HL-60 (cell line): ENCODE results near the gene FAM107B.

Source experiments
- DNase-seq, 2 experiments: peaks; one replicate each; pipeline ENCODE4 v3.0.0-alpha.2; 2010 to 2020; ENCODE audit warnings: low read depth in 1 of 2, low spot score in 1 of 2
- H3K27ac ChIP-seq: fragments of 250-450 bp; sonication (Bioruptor Pico); replicated peaks from 2 replicates; pipeline ENCODE4 v1.5.1; 2020; ENCODE audit warnings: mild to moderate bottlenecking, moderate library complexity
- H3K27me3 ChIP-seq: fragments of 250-450 bp; sonication (Bioruptor Pico); 2 replicates; pipeline ENCODE4 v1.5.1; 2021; ENCODE audit warnings: mild to moderate bottlenecking, moderate library complexity; ENCODE audit not compliant: insufficient read depth, poor library complexity, severe bottlenecking
- H3K4me3 ChIP-seq: replicated peaks from 2 replicates; pipeline ENCODE4 v1.5.1; 2011; ENCODE audit warnings: mild to moderate bottlenecking, control low read depth, low read length; ENCODE audit not compliant: insufficient read depth
- GABPA ChIP-seq: IDR thresholded peaks from 2 replicates; pipeline ENCODE4 v1.6.1; 2012; ENCODE audit warnings: low read depth
- POLR2AphosphoS5 ChIP-seq: IDR thresholded peaks from 2 replicates; pipeline ENCODE4 v1.6.1; 2012; ENCODE audit warnings: low read depth
- SPI1 ChIP-seq: IDR thresholded peaks from 2 replicates; pipeline ENCODE4 v1.6.1; 2012; ENCODE audit warnings: low read depth, mild to moderate bottlenecking, borderline replicate concordance
- TF ChIP-seq, protein P1 (sequence below): IDR thresholded peaks from one replicate; pipeline ENCODE4 v1.5.1; 2011; ENCODE audit warnings: low read length, control low read depth, inconsistent platforms; ENCODE audit not compliant: insufficient read depth
- TF ChIP-seq, protein P2 (sequence below): IDR thresholded peaks from 2 replicates; pipeline ENCODE4 v1.6.1; 2012; ENCODE audit warnings: low read depth; ENCODE audit not compliant: insufficient replicate concordance

The FAM107B gene

DNA sequence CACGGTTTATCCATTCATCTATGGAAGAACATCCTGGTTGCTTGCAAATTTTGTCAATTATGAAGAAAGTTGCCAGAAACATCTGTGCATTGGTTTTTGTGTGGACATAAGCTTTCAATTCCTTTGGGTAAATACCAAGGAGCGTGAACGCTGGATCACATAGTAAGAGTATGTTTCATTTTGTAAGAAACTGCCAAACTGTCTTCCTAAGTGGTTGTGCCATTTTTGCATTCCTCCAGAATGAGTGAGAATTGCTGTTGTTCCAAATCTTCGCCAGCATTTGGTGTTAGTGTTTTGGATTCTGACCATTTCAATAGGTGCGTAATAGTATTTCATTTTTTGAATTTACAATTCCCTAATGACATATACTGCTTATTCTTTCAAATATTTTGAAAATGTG, 288.7 kb downstream of the FAM107B start:
- H3K27ac ChIP-seq = no peak overlapping the region
- H3K27me3 ChIP-seq = no peaks in the 10 kb centered on the region
- DNase-seq = no peak
- TF ChIP-seq POLR2AphosphoS5 (no peak), GABPA (no peak), SPI1 (no peak)
- TF ChIP-seq, protein P1, sequence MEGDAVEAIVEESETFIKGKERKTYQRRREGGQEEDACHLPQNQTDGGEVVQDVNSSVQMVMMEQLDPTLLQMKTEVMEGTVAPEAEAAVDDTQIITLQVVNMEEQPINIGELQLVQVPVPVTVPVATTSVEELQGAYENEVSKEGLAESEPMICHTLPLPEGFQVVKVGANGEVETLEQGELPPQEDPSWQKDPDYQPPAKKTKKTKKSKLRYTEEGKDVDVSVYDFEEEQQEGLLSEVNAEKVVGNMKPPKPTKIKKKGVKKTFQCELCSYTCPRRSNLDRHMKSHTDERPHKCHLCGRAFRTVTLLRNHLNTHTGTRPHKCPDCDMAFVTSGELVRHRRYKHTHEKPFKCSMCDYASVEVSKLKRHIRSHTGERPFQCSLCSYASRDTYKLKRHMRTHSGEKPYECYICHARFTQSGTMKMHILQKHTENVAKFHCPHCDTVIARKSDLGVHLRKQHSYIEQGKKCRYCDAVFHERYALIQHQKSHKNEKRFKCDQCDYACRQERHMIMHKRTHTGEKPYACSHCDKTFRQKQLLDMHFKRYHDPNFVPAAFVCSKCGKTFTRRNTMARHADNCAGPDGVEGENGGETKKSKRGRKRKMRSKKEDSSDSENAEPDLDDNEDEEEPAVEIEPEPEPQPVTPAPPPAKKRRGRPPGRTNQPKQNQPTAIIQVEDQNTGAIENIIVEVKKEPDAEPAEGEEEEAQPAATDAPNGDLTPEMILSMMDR = no peak
- TF ChIP-seq, protein P2, sequence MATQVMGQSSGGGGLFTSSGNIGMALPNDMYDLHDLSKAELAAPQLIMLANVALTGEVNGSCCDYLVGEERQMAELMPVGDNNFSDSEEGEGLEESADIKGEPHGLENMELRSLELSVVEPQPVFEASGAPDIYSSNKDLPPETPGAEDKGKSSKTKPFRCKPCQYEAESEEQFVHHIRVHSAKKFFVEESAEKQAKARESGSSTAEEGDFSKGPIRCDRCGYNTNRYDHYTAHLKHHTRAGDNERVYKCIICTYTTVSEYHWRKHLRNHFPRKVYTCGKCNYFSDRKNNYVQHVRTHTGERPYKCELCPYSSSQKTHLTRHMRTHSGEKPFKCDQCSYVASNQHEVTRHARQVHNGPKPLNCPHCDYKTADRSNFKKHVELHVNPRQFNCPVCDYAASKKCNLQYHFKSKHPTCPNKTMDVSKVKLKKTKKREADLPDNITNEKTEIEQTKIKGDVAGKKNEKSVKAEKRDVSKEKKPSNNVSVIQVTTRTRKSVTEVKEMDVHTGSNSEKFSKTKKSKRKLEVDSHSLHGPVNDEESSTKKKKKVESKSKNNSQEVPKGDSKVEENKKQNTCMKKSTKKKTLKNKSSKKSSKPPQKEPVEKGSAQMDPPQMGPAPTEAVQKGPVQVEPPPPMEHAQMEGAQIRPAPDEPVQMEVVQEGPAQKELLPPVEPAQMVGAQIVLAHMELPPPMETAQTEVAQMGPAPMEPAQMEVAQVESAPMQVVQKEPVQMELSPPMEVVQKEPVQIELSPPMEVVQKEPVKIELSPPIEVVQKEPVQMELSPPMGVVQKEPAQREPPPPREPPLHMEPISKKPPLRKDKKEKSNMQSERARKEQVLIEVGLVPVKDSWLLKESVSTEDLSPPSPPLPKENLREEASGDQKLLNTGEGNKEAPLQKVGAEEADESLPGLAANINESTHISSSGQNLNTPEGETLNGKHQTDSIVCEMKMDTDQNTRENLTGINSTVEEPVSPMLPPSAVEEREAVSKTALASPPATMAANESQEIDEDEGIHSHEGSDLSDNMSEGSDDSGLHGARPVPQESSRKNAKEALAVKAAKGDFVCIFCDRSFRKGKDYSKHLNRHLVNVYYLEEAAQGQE = no peak
- H3K4me3 ChIP-seq = no peak overlapping the region

DNA sequence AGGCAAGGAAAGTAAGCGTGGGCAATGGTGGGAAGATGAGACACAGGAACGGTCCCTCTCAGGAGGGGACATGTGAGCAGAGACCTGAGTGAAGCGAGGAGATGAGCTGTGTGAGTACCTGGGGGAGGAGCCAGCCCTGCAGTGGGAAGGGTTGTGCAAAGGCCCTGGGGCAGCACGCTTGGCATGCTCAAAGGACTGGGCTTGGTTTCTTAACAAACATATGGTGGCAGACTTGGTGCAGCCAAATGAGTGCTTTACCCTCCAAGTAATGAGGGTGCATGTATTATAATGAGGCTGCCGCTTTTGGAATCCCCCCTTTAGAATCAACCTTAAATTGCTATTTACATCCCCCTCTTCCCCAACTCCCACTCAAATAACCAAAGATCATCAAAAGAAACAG, 291.3 kb downstream of the FAM107B start:
- H3K27me3 ChIP-seq = no peaks in the 10 kb centered on the region
- no peak overlapping the region for H3K4me3 ChIP-seq
- TF ChIP-seq, protein P2 = no peak
- TF ChIP-seq GABPA = no peak

DNA sequence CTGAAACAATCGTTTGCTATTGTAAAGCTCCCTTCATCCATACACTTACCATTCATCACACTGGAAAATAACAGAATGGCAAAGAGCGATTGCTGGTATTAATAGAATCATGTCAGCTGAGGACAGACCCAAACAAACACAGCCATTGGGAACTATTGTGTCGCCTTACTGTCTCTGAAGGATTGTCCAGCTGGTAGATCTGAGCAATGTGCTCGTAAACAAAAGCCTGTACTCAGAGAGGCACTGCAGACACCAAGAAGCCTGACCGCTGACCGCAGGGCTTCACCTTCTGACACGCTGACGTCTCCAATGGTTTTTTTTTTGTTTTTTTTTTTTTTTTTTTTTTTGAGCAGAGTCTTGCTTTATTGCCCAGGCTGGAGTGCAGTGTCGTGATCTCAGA, 292.9 kb downstream of the FAM107B start:
- no peak overlapping the region for H3K27ac ChIP-seq

More for the DNA sequence above, 291.3 kb downstream of the FAM107B start:
- no peak for DNase-seq
- H3K27ac ChIP-seq = no peak overlapping the region

More for the DNA sequence above, 292.9 kb downstream of the FAM107B start:
- TF ChIP-seq POLR2AphosphoS5 = no peak
- TF ChIP-seq, protein P1 = no peak
- TF ChIP-seq, protein P2 = no peak
- TF ChIP-seq SPI1 = no peak
- no peak for TF ChIP-seq GABPA
- DNase-seq = no peak
- Histone ChIP-seq H3K27me3 (no peaks in the 10 kb centered on the region), H3K4me3 (no peak overlapping the region)
